Measurements from ENCODE around the gene MAP3K14. TPM values are rescaled to one million over a fixed set of nuclear protein-coding genes. Genes with fewer than 3 reads are reported as not detected.
"Not testable (repeated sequence)": the region's sequence is repeated elsewhere in the genome, so short reads cannot be mapped to it uniquely, and the experiment has no call there.

The MAP3K14 gene
- polyA plus RNA-seq, 1 of the 3 experiments (the other 2 are of a cell fraction), result 11.9 TPM

GRCh38 chr17:45253879-45254278, 62.9 kb downstream of the MAP3K14 start:
- no peak for DNase-seq
- Histone ChIP-seq H3K9me2 (no peaks in the 10 kb centered on the region), H4K20me1 (ENCODE audit: insufficient read depth) (no peaks in the 10 kb centered on the region), H3K27me3 (ENCODE audit: insufficient read depth) (no peaks in the 10 kb centered on the region), H3K79me2 (ENCODE audit: insufficient read depth) (no peaks in the 10 kb centered on the region), H2AFZ (ENCODE audit: low read depth) (no peak overlapping the region), H3K4me1 (ENCODE audit: control insufficient read depth in 1 of 2, insufficient read depth in 2 of 2, low read depth in 1 of 2, low read length in 1 of 2) (peaks cover 0 to under 1% of the 10 kb centered on the region in 2 experiments; a peak in 1 of 4 replicates), H3F3A (replicated peaks; ENCODE audit: insufficient read depth) (peaks cover 7% of the 10 kb centered on the region), H3K27ac (ENCODE audit: low read depth in 2 of 2, low read length in 1 of 2) (no peak overlapping the region), H3K4me2 (no peak overlapping the region), H3K4me3 (ENCODE audit: low read depth in 2 of 2, low read length in 1 of 2) (no peak overlapping the region), H3K9ac (no peak overlapping the region), H3K36me3 (replicated peaks in 1 of 2; ENCODE audit: control insufficient read depth in 1 of 2, insufficient read depth in 2 of 2, low read length in 1 of 2) (no peaks in the 10 kb centered on the region), H3K9me3 (no peaks in the 10 kb centered on the region)
- WGBS (ENCODE audit: low lambda C conversion rate), result 93% methylated on average over 4 of the region's 4 CpGs
- CTCF ChIA-PET, result interaction anchor here (0.7 to 2.8 kb wide), 3 partner anchors 35 to 130 kb away, joined by 3 to 10 read pairs (median 3); no protein-coding TSS in a partner anchor
- no peak for TF ChIP-seq CTCF (IDR thresholded peaks at IDR 0.05)
- TF ChIP-seq TAF1 (IDR thresholded peaks at IDR 0.05; ENCODE audit: borderline replicate concordance, low read depth, low read length), result no peak
- TF ChIP-seq SMC3 (IDR thresholded peaks at IDR 0.05; ENCODE audit: low read depth, low read length), result no peak
- TF ChIP-seq IRF3 (IDR thresholded peaks at IDR 0.05; ENCODE audit: low read depth, low read length), result no peak
- TF ChIP-seq USF1 (IDR thresholded peaks at IDR 0.05; ENCODE audit: borderline replicate concordance, low read depth), result no peak
- TF ChIP-seq FOXM1 (IDR thresholded peaks at IDR 0.05; ENCODE audit: low read depth), result no peak
- no peak for TF ChIP-seq FOXJ3 (CRISPR knock-in tag; IDR thresholded peaks at IDR 0.05)
- POLR2A ChIA-PET, result no interaction called here

GRCh38 chr17:45253237-45253636, 63.6 kb downstream of the MAP3K14 start:
- not testable (repeated sequence) for H3K4me2 ChIP-seq

More at GRCh38 chr17:45253237-45253636, 63.6 kb downstream of the MAP3K14 start:
- CTCF ChIA-PET, result interaction anchor here (0.9 to 2.8 kb wide), 2 partner anchors 35 to 131 kb away, joined by 3 to 10 read pairs; no protein-coding TSS in a partner anchor
- H3K4me3 ChIP-seq (ENCODE audit: low read depth in 2 of 2, low read length in 1 of 2); H2AFZ ChIP-seq (ENCODE audit: low read depth); H3K4me1 ChIP-seq (ENCODE audit: control insufficient read depth in 1 of 2, insufficient read depth in 2 of 2, low read depth in 1 of 2, low read length in 1 of 2); H3K9me2 ChIP-seq; H3F3A ChIP-seq (replicated peaks; ENCODE audit: insufficient read depth); H3K9ac ChIP-seq; H3K27ac ChIP-seq (ENCODE audit: low read depth in 2 of 2, low read length in 1 of 2); H3K79me2 ChIP-seq (ENCODE audit: insufficient read depth); H3K36me3 ChIP-seq (replicated peaks in 1 of 2; ENCODE audit: control insufficient read depth in 1 of 2, insufficient read depth in 2 of 2, low read length in 1 of 2); H3K27me3 ChIP-seq (ENCODE audit: insufficient read depth); H3K9me3 ChIP-seq; H4K20me1 ChIP-seq (ENCODE audit: insufficient read depth); DNase-seq; POLR2A ChIA-PET: not testable (repeated sequence)
- WGBS (ENCODE audit: low lambda C conversion rate), result 91% methylated on average over 7 of the region's 7 CpGs

All from SK-N-SH (cell line).